Right ventricle myocardium inferior (tissue), 1 donor: ENCODE data around the gene C1QTNF8. TPM values are rescaled to one million over a fixed set of nuclear protein-coding genes. Genes with fewer than 3 reads are reported as not detected.
"Not testable (repeated sequence)": the region's sequence is repeated elsewhere in the genome, so short reads cannot be mapped to it uniquely, and the experiment has no call there.

Experiments
- ATAC-seq: fragments of 200-7000 bp; cut with Tn5 transposase; one replicate; pipeline ENCODE4 v1.9.1; 2020; ENCODE audit warnings: mild to moderate bottlenecking, moderate library complexity
- DNase-seq: peaks from one replicate; pipeline ENCODE4 v3.0.0; 2021; ENCODE audit errors: missing footprints
- intact Hi-C: fragments of 100-400 bp; cut with DNase I; formaldehyde crosslinking; loops from one replicate; pipeline ENCODE4 v1.11.0; 2022
- total RNA-seq: library from RNA; stranded (reverse); fragmentation: NEBNext Ultra II Directional; extraction: Animal tissue kit (Norgen Biotek cat#: 25700); gene quantifications from one replicate; pipeline ENCODE4 v1.2.1, GENCODE V29; 2021
- donor health status: DM: no; HTN: yes; CAD: no; lungs with severe emphysema.

C1QTNF8 gene
- total RNA-seq, 1 donor from 2014 or later: 0.19 TPM

- DNase-seq (no peak), ATAC-seq (peak; percentile 26)
- intact Hi-C loops: loop anchor here (1.0 kb wide), 1 partner anchor 8 kb away; no protein-coding TSS in a partner anchor
These were observed 2.4 kb upstream of the C1QTNF8 start for GRCh38 chr16:1098266-1098991.

- DNase-seq (peak; percentile 84), ATAC-seq (peak; percentile 92)
- intact Hi-C loops: loop anchor here (1.0 to 2.0 kb wide), 2 partner anchors 7 to 23 kb away; no protein-coding TSS in a partner anchor
These were observed 1.8 kb upstream of the C1QTNF8 start for GRCh38 chr16:1097800-1098199.

- intact Hi-C loops: loop anchor here (2.0 kb wide), 1 partner anchor 22 kb away; no protein-coding TSS in a partner anchor
- peak; percentile 14 for ATAC-seq
- no peak for DNase-seq
These were observed 1.1 kb upstream of the C1QTNF8 start for GRCh38 chr16:1097156-1097555.

- ATAC-seq (no peak), DNase-seq (no peak)
- intact Hi-C loops: loop anchor here (2.0 kb wide), 1 partner anchor 21 kb away; no protein-coding TSS in a partner anchor
These were observed 435 bp downstream of the C1QTNF8 start for GRCh38 chr16:1095450-1096168.

GRCh38 chr16:1094601-1095449 is 1.2 kb downstream of the C1QTNF8 start:
- intact Hi-C loops: no loop called here
- DNase-seq (no peak), ATAC-seq (no peak)

- intact Hi-C loops: no loop called here
- DNase-seq: no peak
- no peak for ATAC-seq
These were observed 1.9 kb downstream of the C1QTNF8 start for GRCh38 chr16:1094124-1094479.

- ATAC-seq: no peak
- intact Hi-C loops: no loop called here
- DNase-seq: no peak
These were observed 2.5 kb downstream of the C1QTNF8 start for GRCh38 chr16:1093284-1094123.

GRCh38 chr16:1092685-1093283 is 3.3 kb downstream of the C1QTNF8 start:
- intact Hi-C loops, DNase-seq, ATAC-seq: not testable (repeated sequence)

- ATAC-seq (no peak), DNase-seq (no peak)
- intact Hi-C loops: loop anchor here (2.0 kb wide), 1 partner anchor 19 kb away; the partner anchor contains the start of gene SSTR5
These were observed 4.0 kb downstream of the C1QTNF8 start for GRCh38 chr16:1091992-1092552.

GRCh38 chr16:1090620-1091587 is 5.1 kb downstream of the C1QTNF8 start:
- intact Hi-C loops: loop anchor here (1.0 to 2.0 kb wide), 2 partner anchors 7 to 18 kb away; partner anchors contain the start of gene SSTR5
- ATAC-seq: peak; percentile 68
- DNase-seq: no peak

- DNase-seq (no peak), ATAC-seq (peak; percentile 87)
- intact Hi-C loops: loop anchor here (1.0 to 2.0 kb wide), 2 partner anchors 8 to 17 kb away; partner anchors contain the start of gene SSTR5
These were observed 6.0 kb downstream of the C1QTNF8 start for GRCh38 chr16:1089822-1090619.

GRCh38 chr16:1089439-1089821 is 6.6 kb downstream of the C1QTNF8 start:
- DNase-seq (peak; percentile 81), ATAC-seq (peak; percentile 74)
- intact Hi-C loops: no loop called here

- intact Hi-C loops: no loop called here
- DNase-seq (no peak), ATAC-seq (no peak)
These were observed 7.5 kb downstream of the C1QTNF8 start for GRCh38 chr16:1088295-1089170.

- ATAC-seq, DNase-seq, intact Hi-C loops: not testable (repeated sequence)
These were observed 9.6 kb downstream of the C1QTNF8 start for GRCh38 chr16:1086443-1086842.

GRCh38 chr16:1084971-1085370 is 11.1 kb downstream of the C1QTNF8 start:
- intact Hi-C loops: no loop called here
- no peak for DNase-seq
- ATAC-seq: no peak
